Smooth muscle cell (in vitro differentiated cells): ENCODE measurements around the gene MAML3. TPM values are rescaled to one million over a fixed set of nuclear protein-coding genes. Genes with fewer than 3 reads are reported as not detected.

Source experiments
- DNase-seq: peaks from one replicate; lab custom pipeline; 2025; ENCODE audit not compliant: unreplicated experiment; lab: John Stamatoyannopoulos, UW
- H2AFZ ChIP-seq: fragments of 200-600 bp; sonication (generic); 2 replicates; pipeline ENCODE4 v1.6.0; 2016; ENCODE audit warnings: antibody characterized with exemption, low read depth, mild to moderate bottlenecking
- H3F3A ChIP-seq: fragments of 200-600 bp; sonication (generic); 2 replicates; pipeline ENCODE4 v1.6.0; 2017; ENCODE audit warnings: antibody characterized with exemption, low read depth
- H3K27ac ChIP-seq: fragments of 200-600 bp; sonication (generic); 2 replicates; pipeline ENCODE4 v1.5.1; 2016; ENCODE audit warnings: low read depth, mild to moderate bottlenecking
- H3K27me3 ChIP-seq: fragments of 200-600 bp; sonication (generic); 2 replicates; pipeline ENCODE4 v1.6.1; 2016; ENCODE audit warnings: low read depth, mild to moderate bottlenecking
- H3K36me3 ChIP-seq: fragments of 200-600 bp; sonication (generic); 2 replicates; pipeline ENCODE4 v1.5.1; 2016; ENCODE audit warnings: low read depth
- H3K4me1 ChIP-seq: fragments of 200-600 bp; sonication (generic); 2 replicates; pipeline ENCODE4 v1.5.1; 2016; ENCODE audit warnings: low read depth
- H3K4me2 ChIP-seq: fragments of 200-600 bp; sonication (generic); 2 replicates; pipeline ENCODE4 v1.6.0; 2016; ENCODE audit warnings: mild to moderate bottlenecking
- H3K4me3 ChIP-seq: fragments of 200-600 bp; sonication (generic); 2 replicates; pipeline ENCODE4 v1.5.1; 2016; ENCODE audit warnings: mild to moderate bottlenecking
- H3K79me2 ChIP-seq: fragments of 200-600 bp; sonication (generic); 2 replicates; pipeline ENCODE4 v1.6.0; 2016; ENCODE audit warnings: low read depth, mild to moderate bottlenecking
- H3K9ac ChIP-seq: fragments of 200-600 bp; sonication (generic); 2 replicates; pipeline ENCODE4 v1.6.0; 2016; ENCODE audit warnings: low read depth
- H3K9me3 ChIP-seq: fragments of 200-600 bp; sonication (generic); replicated peaks from 2 replicates; pipeline ENCODE4 v1.5.1; 2016; ENCODE audit warnings: low read depth
- H4K20me1 ChIP-seq: fragments of 200-600 bp; sonication (generic); 2 replicates; pipeline ENCODE4 v1.6.0; 2016; ENCODE audit warnings: low read depth
- CTCF ChIP-seq: fragments of 200-600 bp; sonication (generic); IDR thresholded peaks from 2 replicates; pipeline ENCODE4 v1.5.1; 2017; ENCODE audit warnings: borderline replicate concordance, mild to moderate bottlenecking, antibody characterized with exemption; ENCODE audit not compliant: insufficient read depth, poor library complexity, severe bottlenecking
- WGBS: methylation state at CpG from one replicate; pipeline ENCODE4 v1.1.7; 2016; ENCODE audit warnings: low lambda C conversion rate; 5-methylcytosine and 5-hydroxymethylcytosine counted together
- polyA plus RNA-seq: library from polyadenylated mRNA; unstranded; fragments of >200 nt; fragmentation: Nextera tagmentation; extraction: Ambion mirVana; gene quantifications from 2 replicates; pipeline ENCODE4 v1.2.1, GENCODE V29; 2016
- total RNA-seq: library from RNA; depleted of rRNA; stranded (reverse); fragments of >200 nt; gene quantifications from 2 replicates; pipeline ENCODE4 v1.2.3, GENCODE V29; 2014

MAML3 gene
- total and polyA plus RNA-seq, 2 experiments from 2014 or later: 4.9 to 12.6 TPM

- H3K4me2 ChIP-seq: no peak overlapping the region
- H3K9me3 ChIP-seq: no peaks in the 10 kb centered on the region
- peaks cover 37% of the 10 kb centered on the region for H3K79me2 ChIP-seq
- WGBS: 93% methylated on average over 2 of the region's 2 CpGs
- H3F3A ChIP-seq: no peaks in the 10 kb centered on the region
- TF ChIP-seq CTCF: no peak
- no peak overlapping the region for H3K9ac ChIP-seq
- DNase-seq: no peak
- H3K4me1 ChIP-seq: peaks cover 13% of the 10 kb centered on the region
- H3K4me3 ChIP-seq: no peak overlapping the region
- H2AFZ ChIP-seq: no peak overlapping the region
- H3K36me3 ChIP-seq: no peaks in the 10 kb centered on the region
- H3K27ac ChIP-seq: no peak overlapping the region
- no peaks in the 10 kb centered on the region for H3K27me3 ChIP-seq
- H4K20me1 ChIP-seq: peaks cover 74% of the 10 kb centered on the region
Measured at GRCh38 chr4:139962130-139962684, 191.8 kb downstream of the MAML3 start.

DNA sequence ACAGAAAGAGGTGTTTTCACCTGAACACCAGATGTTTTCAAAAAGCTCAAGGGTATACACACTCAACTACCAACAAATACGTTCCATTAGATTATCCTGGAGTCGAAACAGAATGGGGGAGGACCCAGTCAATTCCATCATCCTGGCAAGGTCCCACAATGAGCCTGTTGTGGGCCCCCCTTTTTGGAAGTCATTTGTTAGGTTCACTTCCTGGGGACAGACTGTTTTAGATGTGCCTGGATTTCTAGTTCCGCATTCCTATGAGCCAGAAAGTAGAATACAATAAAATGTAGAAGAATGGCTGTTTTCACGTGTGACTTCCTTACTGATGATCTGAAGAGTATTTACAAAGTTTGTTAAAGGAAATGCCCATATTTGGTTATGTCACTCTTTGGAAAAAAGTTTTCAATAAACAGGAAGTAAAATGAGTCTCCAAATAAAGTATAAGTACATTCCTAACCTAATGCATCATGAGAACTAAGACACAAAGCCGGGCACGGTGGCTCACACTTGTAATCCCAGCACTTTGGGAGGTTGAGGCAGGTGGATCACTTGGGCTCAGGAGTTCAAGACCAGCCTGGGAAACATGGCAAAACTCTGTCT is 192.5 kb downstream of the MAML3 start:
- H3K4me1 ChIP-seq: peaks cover 10% of the 10 kb centered on the region
- 80% methylated on average over 6 of the region's 6 CpGs for WGBS
- no peak for TF ChIP-seq CTCF
- H3F3A ChIP-seq: no peaks in the 10 kb centered on the region
- peaks cover 71% of the 10 kb centered on the region for H4K20me1 ChIP-seq
- H3K9ac ChIP-seq: no peak overlapping the region
- H3K4me2 ChIP-seq: no peak overlapping the region
- no peak overlapping the region for H3K4me3 ChIP-seq
- no peaks in the 10 kb centered on the region for H3K36me3 ChIP-seq
- H3K9me3 ChIP-seq: no peaks in the 10 kb centered on the region
- no peak overlapping the region for H3K27ac ChIP-seq
- peaks cover 37% of the 10 kb centered on the region for H3K79me2 ChIP-seq
- H3K27me3 ChIP-seq: no peaks in the 10 kb centered on the region
- no peak for DNase-seq
- no peak overlapping the region for H2AFZ ChIP-seq

DNA sequence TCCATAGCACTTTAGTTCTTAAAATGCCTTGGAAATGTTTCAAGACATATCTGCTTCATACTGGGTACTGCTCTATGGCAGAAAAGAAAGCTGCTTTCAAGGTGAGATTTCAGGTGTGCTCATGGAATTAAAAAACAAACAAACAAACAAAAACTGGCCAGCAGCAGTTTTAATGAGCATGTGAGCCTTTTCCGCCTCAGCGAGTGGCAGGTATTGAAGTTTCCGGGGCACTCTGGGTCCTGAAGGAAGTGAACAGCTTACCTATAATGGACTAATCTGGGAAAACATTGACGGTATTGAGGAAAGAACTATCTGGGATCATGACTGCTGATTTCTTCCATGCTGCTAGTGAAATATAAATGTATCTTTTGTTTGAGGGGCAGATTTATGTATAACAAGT is 194.6 kb downstream of the MAML3 start:
- no peak overlapping the region for H2AFZ ChIP-seq
- H3K27ac ChIP-seq: no peak overlapping the region
- 98% methylated on average over 4 of the region's 4 CpGs for WGBS
- H3K27me3 ChIP-seq: no peaks in the 10 kb centered on the region
- no peak for TF ChIP-seq CTCF
- peaks cover 70% of the 10 kb centered on the region for H4K20me1 ChIP-seq
- H3K9ac ChIP-seq: no peak overlapping the region
- no peaks in the 10 kb centered on the region for H3K4me1 ChIP-seq
- no peaks in the 10 kb centered on the region for H3F3A ChIP-seq
- H3K9me3 ChIP-seq: no peaks in the 10 kb centered on the region
- H3K4me3 ChIP-seq: no peak overlapping the region
- no peak overlapping the region for H3K4me2 ChIP-seq
- DNase-seq: no peak
- no peaks in the 10 kb centered on the region for H3K36me3 ChIP-seq
- H3K79me2 ChIP-seq: peaks cover 31% of the 10 kb centered on the region

DNA sequence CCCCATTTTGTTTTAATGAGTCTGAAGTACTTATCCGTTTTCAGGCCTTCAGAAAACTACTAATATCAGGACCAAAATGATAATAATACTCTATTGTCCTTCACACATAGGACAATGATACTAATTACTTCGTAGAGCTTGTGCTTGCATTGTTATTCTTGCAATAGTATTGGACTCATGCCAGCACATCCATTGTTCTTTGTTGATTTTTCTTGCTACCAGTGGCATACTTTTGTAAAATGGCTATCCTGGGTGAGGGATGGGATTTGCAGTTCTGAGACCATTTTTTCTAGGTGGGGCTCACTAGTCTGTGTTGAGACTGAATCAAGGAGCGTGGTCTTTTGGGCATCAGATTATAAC is 195.3 kb downstream of the MAML3 start:
- Histone ChIP-seq H3K4me2 (no peak overlapping the region), H3K79me2 (peaks cover 31% of the 10 kb centered on the region), H4K20me1 (peaks cover 73% of the 10 kb centered on the region), H2AFZ (no peak overlapping the region), H3K27ac (no peak overlapping the region), H3F3A (no peaks in the 10 kb centered on the region), H3K9ac (no peak overlapping the region), H3K36me3 (no peaks in the 10 kb centered on the region), H3K27me3 (no peaks in the 10 kb centered on the region), H3K4me3 (no peak overlapping the region), H3K4me1 (no peaks in the 10 kb centered on the region), H3K9me3 (no peaks in the 10 kb centered on the region)
- TF ChIP-seq CTCF: no peak
- DNase-seq: no peak
- 86% methylated on average over 3 of the region's 3 CpGs for WGBS
